GM08714 (cell line): ENCODE measurements around the gene P2RY11.

Experiments
- H3K4me3 ChIP-seq: fragments of 200-500 bp; sonication (Bioruptor generic); 2 replicates; pipeline ENCODE4 v1.5.1; 2014; ENCODE audit warnings: mild to moderate bottlenecking, low read length, inconsistent platforms
- ZNF274 ChIP-seq: IDR thresholded peaks from 2 replicates; pipeline ENCODE4 v1.6.1; 2012; ENCODE audit warnings: mild to moderate bottlenecking, low read depth, low read length

Gene P2RY11

DNA sequence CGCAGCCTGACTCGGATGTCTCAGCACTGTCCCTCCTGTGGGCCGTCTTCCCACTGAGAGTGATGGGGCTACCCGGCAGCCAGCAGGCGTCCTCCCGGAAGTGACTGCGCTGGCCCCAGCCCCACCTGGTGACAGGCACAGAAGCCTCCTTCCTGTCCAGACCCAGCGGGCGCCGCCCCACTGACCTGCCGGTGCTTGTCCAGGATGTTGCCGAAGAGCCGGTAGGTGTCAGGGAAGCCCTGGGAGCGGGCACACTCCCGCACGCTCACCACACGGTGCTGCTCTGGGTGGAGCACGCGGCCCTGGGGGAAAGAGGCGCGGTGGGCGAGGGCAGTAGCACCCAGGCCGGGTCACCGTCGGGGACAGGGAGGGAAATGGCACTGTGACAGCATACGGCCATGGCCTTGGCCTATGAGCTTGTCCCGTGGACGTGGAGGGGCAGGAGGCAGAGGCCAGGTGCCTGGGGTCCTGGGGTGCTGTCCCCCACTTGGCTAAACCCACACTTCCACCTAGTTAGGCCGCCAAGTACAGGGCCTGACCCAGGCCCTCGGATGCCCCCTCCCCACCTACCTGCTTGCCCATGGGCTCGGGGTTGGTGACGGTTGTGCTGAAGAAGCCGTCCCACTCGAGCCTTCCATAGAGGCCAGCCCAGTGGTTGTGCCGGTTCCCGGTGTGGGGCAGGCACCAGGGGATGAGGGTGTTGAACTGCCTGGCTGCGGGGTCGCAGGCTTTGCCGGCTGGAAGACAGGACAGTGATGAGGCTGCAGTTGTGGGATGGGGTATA lies 24.2 kb downstream of the P2RY11 start:
- no peak for TF ChIP-seq ZNF274
- no peak overlapping the region for H3K4me3 ChIP-seq

DNA sequence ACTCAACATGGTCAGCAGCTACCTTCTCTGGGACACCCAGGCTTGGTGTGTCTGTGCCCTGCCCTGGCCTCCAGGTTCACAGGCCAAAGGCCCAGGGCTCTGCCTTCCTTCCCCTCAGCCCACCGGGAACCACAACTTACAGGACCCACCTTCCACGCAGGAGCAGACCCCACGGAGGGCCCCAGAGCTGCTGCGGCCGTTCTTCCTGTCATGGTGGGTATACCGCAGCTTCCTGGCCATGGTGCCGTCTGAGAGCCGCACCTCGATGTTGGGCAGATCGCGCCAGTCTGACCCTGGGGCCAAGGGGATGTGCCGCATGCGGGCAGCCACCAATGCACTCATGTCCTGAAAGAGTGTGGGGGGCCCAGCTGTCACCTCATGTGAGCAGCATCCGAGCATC lies 25.4 kb downstream of the P2RY11 start:
- H3K4me3 ChIP-seq = no peak overlapping the region
- TF ChIP-seq ZNF274 = no peak

DNA sequence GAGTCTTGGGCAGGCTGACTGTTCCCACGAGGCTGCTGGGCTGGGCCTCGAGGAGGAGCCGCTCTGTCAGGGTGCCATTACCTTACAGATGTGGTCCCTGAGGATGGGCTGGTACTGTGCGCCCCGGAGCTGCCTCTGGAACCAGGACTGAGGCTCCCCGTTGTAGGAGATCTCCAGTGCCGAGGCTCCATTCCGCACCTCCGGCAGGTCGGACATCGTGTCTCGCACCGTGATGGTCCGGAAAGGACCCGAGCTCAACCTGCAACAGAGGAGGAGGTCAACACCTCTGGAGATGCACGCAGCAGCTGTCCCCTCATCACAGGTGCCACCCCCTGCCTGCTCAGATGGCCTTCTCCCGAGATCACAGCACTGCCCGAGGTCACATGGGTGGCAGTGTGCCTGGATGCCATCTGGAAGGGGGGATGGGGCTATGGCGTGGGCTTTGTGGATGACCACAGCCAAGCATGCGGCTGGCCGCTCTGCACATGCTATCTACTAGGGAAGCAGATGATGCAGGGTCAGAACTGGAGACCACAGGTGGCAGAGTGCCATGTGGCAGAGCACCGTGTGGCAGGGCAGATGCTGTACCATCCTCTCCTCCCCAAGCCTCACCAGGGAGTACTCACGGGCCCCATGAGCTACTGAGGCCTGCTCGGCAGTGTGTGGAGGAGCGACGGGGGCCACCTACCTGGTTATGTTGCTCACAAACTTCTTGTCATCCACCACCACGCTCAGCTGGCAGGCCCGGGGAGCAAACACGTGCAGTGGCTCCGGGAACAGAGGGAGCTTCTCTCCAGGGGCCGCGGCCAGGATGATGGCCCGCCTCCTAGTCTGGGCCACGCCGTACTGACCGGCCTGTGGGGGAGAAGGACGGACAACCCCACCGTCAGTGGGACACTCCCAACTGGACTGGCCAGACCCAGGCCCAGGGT lies 26.5 kb downstream of the P2RY11 start:
- TF ChIP-seq ZNF274 = no peak
- no peak overlapping the region for H3K4me3 ChIP-seq

DNA sequence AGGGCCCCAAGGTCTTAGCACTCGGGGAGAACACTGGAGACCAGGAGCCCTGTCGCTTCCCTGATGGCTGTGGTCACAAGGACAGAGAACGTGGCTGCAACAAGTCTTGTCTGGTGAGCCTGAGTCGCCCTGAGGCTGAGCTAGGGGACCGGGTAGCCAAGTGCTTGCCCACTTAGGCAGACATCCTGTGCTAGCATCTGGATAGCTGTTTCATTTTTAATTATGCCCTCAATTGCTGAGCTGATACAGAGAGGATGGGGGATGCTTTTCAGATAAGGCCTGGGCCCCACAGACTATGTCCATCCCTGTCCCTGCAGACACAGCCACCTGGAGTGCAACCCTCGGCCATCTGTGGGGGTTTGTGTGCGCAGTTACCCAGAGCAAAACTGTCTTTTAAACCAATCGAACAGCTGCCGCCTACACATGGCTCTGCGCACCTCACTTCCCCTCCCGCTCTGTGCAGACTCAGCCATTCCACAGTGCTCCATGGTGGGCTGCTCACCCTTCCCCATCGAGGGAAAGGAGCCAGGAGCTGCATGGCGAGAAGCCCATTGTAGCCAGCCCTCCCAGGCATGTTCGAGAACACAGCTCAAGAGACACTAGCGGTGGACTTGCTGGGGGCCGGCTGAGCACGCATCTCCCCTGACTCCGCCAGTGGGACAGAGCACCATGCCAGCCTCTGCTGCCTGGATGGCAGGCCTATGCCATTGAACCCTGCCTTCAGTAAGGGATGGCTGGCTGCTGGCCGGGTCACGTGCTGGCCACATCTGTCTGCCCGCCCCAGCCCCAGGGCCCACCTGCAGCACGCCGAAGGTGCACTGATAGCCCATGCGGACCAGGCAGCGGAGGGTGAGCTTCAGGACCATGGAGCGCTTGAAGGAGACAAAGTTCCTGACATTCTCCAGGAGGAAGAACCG lies 27.6 kb downstream of the P2RY11 start:
- no peak for TF ChIP-seq ZNF274

DNA sequence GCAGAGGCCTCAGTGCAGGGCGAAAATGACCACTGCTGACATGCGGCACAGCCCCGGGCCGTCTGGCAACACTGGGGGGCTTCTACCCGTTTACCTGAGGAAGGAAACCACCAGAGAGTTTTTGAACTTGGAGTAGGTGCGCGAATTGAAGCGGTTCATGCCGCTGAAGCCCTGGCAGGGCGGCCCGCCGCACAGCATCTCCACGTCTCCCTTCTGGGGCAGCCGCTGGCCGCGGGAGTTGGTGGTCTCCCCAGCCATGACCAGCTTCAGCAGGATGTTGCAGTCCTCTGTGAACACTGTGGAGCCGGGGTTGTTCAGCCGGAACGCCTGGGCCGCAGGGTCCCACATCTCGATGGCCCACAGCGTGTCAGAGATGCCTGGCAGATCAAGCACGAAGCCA lies 28.5 kb downstream of the P2RY11 start:
- TF ChIP-seq ZNF274 = no peak
- no peak overlapping the region for H3K4me3 ChIP-seq

More for the DNA sequence above, 27.6 kb downstream of the P2RY11 start:
- H3K4me3 ChIP-seq = no peak overlapping the region

DNA sequence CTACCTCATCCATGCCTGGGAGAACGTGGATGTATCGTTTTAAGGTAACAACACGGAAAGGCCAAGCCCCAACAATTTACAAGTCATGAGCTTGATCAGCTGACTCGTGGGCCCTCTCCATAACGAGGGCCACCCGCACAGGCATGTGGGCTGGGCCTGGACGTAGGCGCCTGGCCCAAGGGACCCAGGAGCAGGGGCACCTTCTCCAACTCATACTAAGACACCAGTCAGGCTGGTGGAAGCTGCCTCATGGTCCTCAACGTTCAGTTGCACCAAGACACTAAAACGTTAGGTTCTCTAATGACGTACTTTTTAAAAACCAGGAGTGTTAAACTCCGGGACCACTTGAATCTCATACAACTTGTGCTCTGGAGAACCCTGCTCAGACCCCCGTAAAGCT lies 30.0 kb downstream of the P2RY11 start:
- H3K4me3 ChIP-seq = no peak overlapping the region
- TF ChIP-seq ZNF274 = no peak

DNA sequence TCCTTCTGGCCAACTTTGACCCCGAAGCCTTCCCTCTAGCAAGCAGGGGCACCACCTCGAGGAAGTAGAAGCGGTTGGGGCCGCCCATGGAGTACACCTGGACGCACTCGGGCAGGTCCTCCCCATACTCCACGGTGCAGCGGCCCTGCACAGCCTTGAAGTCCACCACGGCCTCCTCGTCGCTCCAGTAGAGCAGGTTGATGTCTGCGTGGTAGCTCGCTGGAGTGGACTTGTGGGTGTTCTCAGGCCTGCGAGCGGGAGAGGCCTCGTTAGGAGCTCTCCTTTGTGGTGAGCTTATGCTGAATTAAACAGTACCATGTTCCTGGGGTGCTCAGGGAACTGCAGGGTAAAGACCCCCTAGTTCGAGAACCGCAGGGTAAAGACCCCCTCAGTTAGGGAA lies 30.5 kb downstream of the P2RY11 start:
- TF ChIP-seq ZNF274 = no peak
- H3K4me3 ChIP-seq = no peak overlapping the region

DNA sequence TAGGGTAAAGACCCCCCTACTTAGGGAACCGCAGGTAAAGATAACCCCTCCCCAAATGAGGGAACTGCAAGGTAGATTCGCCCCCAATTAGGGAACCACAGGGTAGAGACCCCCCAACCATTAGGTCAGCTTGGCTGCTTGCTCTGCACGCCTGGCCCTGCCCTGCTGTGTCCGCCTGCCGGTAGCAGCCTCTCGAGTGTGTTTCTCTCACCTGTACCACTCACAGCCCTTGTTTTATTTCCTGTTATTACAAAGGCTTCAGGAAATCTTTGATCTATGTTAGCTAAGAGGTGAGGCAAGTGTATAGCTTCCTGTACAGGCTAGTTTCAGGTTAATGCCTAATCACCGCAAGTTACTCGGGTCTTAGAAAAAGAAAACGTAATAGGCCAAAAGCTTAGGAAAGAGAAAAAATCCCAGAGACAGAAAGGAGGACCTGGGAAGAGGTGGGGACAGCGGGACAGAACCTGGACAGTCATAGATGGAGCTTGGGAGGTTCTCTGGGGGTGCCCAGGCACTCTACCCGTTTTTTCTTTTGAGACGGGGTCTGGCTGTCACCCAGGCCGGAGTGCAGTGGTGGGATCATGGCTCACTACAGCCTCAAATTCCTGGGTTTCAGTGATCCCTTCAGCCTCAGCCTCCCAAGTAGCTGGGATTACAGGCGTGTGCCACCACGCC lies 31.3 kb downstream of the P2RY11 start:
- H3K4me3 ChIP-seq = no peak overlapping the region
- TF ChIP-seq ZNF274 = no peak

DNA sequence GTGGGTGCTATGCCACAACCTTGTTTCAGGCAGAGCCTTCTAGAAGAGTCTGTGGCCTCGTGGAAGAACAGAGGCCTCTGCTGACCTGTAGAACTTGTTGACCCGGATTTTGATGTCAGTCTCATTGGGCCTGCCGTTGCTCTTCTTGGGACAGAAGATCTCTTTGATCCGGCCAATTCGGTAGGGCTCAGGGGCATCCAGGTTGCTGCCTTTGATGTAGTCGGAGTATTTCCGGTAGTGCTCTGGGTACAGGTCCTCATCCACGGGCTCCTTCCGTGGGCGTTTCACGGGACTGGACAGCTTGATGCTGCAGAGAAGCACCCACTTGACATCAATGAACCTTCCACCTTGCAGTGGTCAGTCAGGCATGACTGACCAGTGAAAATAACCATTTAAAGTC lies 32.2 kb downstream of the P2RY11 start:
- no peak for TF ChIP-seq ZNF274
- no peak overlapping the region for H3K4me3 ChIP-seq

DNA sequence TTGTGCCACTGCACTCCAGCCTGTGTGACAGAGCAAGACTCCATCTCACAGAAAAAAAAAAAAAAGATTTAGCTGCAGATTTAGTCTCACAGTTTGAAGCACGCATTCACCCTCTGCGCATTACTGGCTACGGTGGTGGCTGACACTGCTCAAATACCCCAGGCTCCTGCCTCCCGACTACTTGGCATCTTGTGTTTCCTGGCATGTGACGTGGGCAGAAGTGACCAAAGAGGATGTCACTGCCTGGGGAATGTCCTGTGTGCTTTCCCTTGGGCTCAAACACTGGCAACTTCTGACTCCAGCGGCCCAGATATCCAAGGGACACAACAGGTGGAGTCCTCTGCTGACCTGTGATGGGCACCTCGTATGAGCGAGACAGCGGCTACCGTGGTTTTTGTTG lies 32.9 kb downstream of the P2RY11 start:
- no peak for TF ChIP-seq ZNF274
- H3K4me3 ChIP-seq = no peak overlapping the region

DNA sequence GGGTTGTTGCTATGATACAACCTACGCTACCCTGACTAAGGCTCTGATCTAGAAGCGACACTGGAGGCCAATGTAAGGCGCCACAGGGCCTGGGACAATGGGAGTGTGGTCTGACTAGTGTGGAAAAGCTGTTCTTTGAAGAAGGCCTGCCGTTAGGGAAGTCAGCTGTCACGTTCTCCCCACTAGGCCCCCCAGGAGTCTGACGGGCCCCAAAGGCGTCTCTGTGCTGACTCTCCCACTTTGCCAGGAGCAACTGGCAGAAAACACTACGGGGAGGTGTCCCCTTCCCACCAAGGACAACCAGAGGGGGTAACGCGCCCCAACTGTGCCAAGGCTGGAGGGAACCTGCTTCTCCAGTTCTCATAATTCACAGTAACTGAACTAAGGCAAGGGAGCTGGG lies 33.5 kb downstream of the P2RY11 start:
- TF ChIP-seq ZNF274 = no peak
- H3K4me3 ChIP-seq = no peak overlapping the region

DNA sequence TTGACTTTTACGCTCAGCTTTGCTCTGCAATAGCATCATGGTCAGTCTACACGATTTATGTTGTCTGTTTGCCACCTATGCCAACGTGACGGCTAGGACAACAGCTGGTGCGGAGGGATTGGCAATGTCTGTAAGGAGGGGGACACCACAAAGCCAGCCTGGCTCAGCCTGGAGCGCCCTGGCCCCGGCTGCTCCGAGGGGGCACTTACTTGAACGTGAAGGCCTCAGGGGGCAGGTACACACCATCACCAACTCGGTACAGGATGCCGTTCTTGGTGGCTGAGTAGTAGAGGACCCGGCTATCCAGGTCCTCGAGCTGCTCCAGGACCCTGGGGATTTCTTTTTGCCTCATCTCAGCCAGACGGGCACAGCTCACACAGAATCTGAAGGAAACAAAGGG lies 34.6 kb downstream of the P2RY11 start:
- TF ChIP-seq ZNF274 = no peak
- H3K4me3 ChIP-seq = no peak overlapping the region

DNA sequence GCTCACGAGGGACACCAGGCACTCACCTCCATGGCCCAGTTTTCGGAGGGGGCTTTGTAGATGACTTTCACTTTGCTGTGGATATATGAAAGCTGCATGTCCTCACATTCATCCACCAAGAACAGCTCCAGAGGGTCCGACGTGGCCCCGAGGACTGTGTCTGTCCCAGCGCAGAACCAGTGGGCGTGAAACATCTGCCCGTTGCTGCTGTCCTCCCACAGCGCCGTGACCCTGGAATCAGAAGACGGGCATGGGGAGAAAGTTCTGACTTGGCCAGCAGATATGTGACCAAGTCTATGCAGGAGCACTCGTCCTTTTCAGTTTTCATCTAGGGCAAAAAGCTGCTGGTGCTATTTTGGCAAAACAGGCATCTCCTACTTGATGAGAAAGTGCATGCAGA lies 37.9 kb downstream of the P2RY11 start:
- no peak overlapping the region for H3K4me3 ChIP-seq
- no peak for TF ChIP-seq ZNF274
